HUDEP-2 (cell line): ENCODE results near the gene NOS1AP.
"Not testable (repeated sequence)": the region's sequence is repeated elsewhere in the genome, so short reads cannot be mapped to it uniquely, and the experiment has no call there.

Experiments used
- DNase-seq, 76 experiments: peaks; one replicate each; lab custom pipeline; 2025; ENCODE audit not compliant: unreplicated experiment in 76 of 76; lab: John Stamatoyannopoulos, UW

Gene NOS1AP

DNA sequence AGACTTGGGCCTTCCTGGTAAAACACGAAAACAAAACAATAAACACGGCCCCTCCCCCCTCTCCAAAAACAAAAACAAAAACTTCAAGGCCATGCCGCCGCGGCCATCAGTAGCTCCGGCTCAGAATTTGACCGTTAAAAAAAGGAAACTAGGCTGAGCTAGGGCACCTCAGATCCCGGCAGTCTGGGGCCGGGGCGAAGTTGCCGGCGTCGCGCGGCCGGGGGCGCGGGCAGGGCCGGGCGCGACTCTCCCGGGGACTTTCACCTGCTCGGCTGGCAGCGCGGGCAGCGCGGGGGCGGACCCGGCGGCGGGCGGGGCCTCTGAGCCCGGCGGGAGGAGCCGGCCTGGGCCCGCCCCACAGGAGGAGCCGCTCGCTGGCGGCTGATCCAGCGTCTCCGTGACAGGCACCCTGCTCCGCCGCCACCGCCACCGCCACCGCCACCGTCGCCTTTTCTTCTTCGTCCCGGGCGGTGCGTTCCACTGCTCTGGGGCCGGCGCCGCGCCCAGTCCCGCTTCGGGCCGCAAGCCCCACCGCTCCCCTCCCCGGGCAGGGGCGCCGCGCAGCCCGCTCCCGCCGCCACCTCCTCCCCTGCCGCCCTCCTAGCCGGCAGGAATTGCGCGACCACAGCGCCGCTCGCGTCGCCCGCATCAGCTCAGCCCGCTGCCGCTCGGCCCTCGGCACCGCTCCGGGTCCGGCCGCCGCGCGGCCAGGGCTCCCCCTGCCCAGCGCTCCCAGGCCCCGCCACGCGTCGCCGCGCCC is at the start of gene NOS1AP:
TSS of gene NOS1AP (plus strand) at position 358 of the 760 bp plus-strand sequence. CDS start 487 bp downstream, outside the sequence.
- DNase-seq = peak in 66 of 76 experiments; percentile 7 to 82 (median 54)

DNA sequence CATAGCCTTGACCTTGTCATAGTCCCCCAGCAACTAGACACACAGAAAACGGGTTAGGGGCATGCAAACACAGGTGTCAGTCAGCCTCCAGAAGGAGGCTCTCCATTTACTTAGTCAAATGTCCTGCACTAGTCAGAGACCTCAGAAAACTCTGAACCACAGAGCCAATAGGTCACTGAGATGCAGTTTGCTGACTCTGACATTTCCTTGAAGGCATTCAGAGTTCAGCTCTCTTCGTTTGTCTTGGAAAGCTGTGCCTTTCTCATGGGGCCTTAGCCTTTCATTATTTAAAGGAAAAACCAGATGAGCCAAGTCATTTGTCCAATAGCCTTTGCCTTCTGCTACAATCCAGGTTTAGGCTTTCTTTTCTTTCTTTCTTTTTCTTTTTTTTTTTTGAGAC is 49.3 kb upstream of the NOS1AP start:
- DNase-seq = no peak

DNA sequence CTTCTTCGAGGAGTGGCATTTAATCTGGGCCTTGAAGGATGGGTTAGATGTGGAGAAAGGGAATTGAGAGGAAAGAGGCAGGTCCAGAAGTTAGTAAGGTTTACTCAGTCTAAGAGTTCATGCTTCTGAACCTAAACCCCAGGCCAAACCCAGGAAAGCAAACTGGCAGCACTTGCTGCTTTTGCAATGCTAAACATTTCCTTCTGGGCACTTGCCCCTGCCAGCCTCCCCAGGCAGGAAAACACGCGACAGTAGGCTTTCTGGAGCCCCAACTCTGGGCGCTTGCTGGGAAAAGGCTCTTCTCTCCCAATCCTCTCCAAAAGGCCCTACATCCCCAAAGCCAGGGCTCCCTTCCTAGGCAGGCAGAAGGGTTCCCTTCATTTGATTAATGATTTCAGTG is 48.4 kb upstream of the NOS1AP start:
- DNase-seq = no peak

DNA sequence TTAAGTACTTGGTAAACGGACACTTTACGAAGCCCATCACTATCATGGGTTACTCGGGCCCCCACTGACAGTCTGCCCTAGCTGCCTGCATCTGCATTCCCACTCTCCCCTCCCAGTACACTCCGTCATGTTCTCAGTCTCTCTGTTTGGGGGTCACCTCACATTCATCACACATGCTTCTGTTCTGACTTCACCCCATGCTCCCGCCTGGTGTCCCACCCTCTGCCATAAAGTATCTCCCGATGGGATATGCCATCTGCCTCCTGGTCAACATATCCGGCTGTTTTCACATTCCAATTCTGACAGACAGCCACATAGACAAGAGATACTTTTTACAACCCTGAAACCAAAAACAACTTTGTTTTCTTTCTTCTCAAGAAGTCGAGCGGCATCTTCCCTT is 46.9 kb upstream of the NOS1AP start:
- DNase-seq = no peak

DNA sequence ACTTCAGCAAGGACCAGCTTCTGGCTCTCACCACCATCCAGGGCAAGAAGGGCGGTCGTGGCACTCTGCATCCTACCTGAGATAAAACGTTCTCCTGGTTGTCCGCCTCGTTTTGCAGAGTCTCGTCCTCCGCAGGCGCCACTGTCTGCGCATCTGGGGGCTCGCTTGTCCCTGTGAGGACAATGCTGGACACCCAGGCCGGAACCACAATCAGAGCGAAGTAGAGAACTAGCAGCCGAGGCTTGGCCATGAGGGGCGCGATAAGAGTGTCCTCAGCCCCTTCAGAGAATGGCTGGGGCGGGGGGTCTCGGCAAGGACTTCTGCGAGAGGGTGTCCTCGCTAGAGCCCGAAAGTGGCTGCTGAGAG is 46.3 kb upstream of the NOS1AP start:
- no peak for DNase-seq

DNA sequence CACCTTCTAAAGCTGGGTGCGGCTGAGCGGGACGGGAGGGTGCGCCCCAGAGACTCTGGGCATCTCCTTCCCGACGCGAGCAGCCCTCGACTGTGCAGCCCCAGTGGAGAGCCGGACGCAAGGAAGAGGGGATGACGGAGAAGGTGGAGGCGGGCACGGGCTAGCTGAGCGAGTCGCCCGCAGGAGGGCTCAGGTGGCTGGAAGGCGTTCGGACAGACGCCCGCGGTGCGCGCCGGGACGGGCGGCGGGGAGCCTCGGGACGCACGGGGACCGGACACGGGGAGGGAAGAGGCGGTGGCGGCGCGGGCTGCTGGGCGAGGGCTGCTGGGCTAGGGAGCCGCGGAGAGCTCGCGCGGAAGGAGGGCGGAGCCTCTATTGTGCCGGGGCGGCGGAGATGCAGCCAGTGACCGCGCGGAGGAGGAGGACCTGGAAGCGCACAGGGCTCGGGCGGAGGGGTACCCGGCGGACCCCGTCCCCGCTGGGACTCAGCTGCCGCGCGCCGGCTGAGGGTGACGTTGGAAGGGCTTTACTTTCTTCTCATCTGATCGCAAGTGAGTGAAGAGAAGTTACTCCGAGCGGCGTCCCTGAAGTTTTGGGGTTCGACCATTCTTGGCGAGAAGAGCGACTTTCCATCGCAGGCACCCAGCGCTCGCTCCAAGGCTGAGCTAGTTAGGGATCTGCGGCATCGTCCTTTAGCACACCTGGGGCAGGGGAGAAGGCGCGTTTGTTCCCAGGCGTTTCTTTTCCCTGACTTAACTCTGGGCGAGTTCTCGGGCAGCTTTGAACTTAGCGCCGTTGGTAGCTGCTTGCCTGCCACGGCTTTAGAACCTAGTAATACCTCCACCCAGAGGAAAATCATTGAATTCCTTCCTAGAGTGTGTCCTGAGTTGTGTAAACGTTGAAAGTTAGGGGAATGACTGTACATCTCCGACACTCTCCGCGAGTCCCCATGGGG is 45.7 kb upstream of the NOS1AP start, which contains the start of gene OLFML2B:
TSS of gene OLFML2B (minus strand) at position 323 of the 955 bp plus-strand sequence. CDS start 439 bp downstream, outside the sequence.
- DNase-seq = peak in 38 of 76 experiments; percentile 6 to 45 (median 24)

DNA sequence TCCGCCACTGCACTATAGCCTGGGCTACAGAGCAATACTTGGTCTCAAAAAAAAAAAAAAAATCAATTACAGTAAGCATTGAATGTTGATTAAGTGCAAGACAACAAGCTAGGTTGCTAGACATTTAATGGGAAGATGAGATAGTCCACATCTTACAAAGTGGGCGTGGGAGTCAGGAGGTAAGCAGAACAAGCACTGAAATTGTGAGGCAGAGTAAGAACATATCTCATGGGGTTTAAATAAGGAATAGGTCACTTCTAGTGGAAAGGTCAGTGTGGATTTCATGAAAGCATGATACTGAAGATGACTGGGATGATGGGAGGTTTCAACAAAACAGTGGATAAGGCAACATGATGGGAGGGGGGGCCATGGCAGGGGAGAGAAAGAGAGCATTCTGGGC is 44.0 kb upstream of the NOS1AP start:
- no peak for DNase-seq

DNA sequence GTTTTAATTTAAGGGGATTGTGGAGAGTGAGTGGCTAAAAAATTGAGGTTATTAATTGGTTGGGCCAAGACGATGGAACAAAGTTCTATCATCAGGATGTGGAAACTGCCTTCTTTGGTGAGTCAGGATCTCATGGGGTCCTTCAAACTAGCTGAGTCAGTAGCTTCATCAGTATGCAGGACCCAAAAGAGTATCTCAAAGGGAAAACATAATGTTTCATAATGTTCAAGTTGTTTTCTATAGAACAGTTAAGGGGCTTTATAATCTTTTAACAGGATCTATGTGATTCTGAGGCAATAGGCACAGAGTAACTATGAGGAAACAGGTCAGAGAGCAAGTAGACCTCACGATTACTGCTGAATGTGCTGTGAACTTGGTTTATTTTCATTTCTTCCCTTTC is 42.6 kb upstream of the NOS1AP start:
- DNase-seq = no peak

DNA sequence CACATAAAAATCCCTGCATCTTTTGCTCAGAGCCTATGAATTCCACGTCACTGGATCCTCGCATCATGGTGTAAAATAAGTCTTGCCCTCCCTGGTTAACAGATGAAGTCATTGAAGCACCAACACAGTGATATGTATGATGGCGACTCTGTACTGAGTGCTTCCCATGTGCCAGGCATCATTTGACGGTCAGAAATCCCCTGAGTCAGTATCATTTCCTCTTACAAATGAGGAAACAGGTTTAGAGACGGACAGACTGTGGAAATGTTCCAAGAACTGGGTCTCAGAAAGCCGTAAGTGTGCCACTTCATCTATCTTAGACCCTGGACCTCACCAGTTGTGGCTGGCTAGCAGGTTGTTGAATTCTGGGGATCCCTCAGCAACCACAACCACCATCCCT is 40.8 kb upstream of the NOS1AP start:
- DNase-seq = no peak

DNA sequence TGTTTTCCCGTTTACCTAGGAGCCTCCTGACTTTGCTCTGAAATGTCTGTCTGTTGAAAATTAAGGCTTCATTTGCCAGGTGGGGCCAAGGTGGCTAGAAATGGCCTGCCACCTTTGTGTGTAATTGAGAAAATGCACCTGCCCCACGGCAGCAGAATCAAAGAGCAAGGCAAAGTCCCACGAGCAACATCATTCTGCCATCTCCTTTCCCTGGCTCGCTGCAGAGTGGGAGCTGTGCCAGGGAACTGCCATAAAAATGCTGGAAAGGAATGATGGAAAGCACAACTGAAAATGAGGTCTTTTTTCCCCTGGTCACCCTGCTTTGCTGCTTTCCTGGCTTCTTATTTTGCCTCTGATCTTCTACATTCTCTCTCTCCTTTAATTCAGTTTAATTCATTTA is 40.3 kb upstream of the NOS1AP start:
- no peak for DNase-seq

DNA sequence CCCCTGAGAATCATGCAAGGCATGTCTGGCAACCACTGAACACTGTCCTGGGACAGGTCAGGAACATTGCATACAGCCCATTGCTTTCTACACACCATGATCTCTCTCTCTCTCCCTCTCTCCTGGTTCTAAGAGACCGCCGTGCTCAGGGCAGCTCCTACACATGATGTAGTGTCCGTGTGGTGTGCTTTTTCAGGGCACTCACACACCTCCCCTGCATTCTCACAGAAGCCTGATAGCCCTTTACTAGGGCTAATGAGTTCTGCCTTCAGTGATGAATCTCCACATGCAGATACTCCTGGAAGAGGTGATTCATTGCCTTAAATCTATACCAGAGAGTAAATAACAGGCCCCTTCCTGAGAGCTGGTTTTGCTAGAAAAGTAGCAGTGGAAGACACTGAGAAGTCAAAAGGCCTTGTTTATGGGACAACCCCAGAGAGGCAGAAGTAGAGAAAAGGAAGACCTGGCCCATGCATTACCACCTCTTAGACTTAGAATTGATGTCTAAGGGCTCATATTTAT is 38.7 kb upstream of the NOS1AP start:
- DNase-seq = no peak

DNA sequence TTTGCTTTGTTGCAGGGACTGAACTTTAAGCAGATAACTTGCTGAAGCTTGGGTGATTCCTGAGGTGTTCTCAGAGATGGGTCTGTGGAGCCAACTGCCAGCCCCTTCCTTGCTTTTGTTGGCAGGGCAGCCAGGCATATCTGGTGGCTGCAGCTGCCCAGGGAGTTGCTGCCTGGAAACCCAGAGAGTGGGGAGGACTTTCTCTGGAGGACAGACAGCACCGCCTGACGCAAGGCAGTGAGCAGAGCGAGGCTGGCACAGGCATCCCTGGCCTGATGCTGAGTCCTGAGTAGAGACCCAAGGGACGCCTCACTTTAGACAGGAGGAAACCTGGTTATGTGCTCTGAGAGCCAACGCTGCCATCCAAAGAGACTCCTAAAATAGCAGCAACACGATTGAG is 36.1 kb upstream of the NOS1AP start:
- peak in 1 of 76 experiments; percentile 5 for DNase-seq

DNA sequence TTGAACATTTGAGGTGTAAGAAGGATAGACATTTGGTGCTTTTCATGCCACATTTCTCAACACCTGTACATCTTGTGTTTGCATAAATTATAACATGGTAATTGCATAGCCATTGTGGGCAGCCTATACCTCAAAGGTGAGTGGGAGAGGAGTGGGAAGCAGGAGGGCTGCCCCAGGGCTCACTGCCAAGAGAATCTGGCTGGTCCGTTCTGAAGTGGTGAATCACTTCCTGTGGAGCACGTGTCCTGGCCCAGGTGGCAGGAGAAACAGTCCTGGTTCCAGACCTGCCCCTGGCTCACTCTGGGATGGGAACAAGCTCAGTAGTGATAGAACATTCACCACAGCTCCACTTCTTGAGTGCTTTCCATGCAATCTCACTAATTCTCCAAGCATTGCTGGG is 34.2 kb upstream of the NOS1AP start:
- no peak for DNase-seq

DNA sequence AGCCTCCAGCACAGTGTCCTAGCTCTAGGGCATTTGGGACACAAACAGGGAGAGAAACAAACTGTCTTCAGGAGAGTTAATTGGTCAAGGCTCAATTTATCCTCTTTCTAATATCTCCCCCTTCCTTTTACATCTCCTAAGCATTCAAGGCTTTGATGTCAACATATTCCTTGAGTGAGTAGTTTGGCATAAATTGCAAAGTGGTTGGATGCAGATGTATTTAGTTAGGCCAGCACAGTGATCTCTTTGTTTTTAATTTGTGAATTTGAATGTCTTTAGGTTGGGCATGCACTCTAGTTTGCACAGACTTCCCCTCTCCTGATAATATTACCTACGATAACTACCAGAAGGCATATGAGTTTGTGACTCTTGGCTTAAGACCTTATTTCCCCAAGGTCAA is 33.3 kb upstream of the NOS1AP start:
- DNase-seq = no peak

DNA sequence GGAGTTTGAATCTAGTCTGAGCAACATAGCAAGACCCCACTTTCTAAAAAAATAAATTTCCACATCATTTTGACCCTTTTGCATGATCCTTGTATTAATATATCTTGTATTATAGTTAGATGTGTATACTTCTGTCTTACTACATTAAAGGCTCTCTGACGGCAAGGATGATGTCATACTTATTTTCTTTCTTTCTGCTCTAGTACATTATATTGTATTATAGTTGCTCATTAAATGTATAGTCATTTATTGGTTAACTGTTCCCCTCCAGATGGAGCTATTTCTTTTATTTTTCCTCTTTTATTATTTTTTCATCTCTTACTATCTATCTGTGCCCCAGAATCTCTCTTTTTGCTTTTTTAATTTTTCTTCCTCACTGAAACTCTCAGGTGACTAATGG is 30.9 kb upstream of the NOS1AP start:
- DNase-seq = no peak

DNA sequence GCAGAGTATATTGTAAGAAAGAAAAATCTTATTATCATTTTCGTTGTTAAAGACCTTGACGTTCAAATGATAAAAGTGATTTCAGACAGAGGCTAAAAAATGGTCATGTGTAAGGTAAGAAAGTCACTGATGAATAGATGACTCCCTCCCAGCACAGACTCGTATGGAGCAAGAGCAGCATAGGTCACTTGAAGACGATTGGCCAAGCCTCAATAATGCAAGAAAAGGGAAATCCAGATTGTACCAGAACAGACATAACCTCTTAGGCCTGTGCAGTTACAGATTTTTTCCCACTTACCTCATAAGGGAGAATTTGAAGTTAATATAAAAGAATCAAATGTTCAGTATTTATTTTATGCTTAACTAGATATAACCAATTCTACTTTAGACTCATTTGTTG is 29.5 kb upstream of the NOS1AP start:
- DNase-seq = no peak

DNA sequence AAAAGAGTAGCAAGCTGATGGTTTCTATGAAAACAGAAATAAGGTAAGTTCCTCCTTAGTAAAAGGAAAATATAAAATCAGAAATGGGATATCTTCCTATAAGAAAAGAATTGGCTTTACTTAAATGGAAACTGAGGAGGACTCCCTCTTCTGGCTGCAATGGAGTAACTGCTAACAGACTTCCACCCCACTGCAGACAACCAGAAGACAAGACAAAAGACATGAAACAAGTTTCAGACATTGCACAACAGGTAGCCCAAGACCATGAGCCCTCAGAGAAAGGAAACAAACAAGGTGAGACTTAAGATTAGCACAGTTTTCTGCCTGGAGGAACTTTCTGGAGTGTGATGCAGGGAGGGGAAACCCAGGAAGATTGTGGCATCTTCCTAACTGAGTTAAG is 28.8 kb upstream of the NOS1AP start:
- DNase-seq = peak in 3 of 76 experiments; percentile 2 to 9 (median 3)

DNA sequence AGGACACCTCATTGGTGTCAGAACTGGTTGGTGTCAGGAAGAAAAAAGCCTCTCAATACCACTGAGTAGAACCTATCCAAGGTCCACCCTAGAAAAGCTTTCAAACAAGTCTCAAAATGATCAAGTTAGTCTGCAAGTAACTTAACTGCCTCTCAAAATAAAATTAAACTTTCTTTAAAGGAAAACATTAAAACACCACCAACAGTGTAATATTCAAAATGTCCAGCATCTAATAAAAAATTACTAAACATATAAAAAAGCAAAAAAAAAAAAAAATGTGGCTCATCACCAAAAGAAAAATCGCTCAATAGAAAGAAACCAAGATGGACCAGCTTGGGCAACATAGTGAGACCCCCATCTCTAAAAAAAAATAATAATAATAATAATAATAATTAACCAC is 27.1 kb upstream of the NOS1AP start:
- no peak for DNase-seq

DNA sequence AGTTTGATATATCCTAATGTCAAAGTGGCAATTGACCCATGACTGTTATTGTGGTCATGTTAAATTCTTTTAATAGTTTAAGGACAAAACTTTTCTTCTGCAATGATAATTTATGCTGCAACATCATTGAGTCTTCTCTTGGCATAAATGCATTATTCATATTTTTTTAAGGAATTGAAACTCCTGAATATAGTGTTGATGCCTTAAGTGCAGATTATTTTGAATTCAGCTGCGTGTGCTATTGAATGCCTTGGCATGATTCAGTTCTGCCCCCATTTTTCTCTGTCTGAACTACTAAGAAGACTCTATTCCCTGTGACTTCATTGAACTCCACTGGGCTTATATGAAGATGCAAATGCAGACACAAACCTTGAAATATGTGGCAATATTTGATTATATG is 22.6 kb upstream of the NOS1AP start:
- DNase-seq = no peak

DNA sequence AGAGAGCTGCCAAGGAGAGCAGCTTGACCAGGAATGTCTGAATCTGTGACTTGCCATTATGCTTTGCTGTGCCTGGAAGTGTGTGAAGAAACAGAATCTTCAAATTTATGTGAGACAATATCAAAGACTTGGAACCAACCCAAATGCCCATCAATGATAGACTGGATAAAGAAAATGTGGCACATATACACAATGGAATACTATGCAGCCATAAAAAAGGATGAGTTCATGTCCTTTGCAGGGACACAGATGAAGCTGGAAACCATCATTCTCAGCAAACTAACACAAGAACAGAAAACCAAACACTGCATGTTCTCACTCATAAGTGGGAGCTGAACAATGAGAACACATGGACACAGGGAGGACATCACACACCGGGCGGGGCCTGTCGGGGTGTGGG is 15.5 kb upstream of the NOS1AP start:
- DNase-seq = not testable (repeated sequence)

DNA sequence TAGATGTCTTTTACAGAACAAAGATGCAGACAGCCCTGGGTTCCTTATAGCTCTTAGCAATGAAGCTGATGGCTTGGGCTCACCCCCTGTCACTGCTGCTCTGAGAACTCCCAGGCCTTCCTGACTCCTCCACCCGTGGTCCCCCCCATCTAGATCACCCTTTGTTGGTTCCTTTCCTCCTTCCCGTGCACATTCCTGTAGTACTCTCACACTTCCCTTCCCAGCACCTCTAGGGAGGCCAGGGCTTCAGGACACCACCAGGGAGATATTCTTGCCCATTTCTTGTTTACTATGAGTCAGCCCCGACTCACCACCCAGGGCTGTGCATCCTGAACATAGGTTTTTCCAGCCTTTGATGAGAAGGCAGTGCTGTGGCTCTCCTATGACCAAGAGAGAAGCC is 14.4 kb upstream of the NOS1AP start:
- DNase-seq = no peak
